ENCODE measurements around the gene CBL. TPM values are rescaled to one million over a fixed set of nuclear protein-coding genes. Genes with fewer than 3 reads are reported as not detected.

CBL gene
- total RNA-seq, 2 donors from 2014 or later = 29.1 to 50.5 TPM

- ATAC-seq = peak in 1 of 2 donors; percentile 48
These were observed 100.3 kb downstream of the CBL start for GRCh38 chr11:119306373-119306890.

GRCh38 chr11:119307219-119307618 lies 101.1 kb downstream of the CBL start:
- no peaks in the 10 kb centered on the region for H3K27me3 Mint-ChIP-seq
- H3K27ac Mint-ChIP-seq = no peak overlapping the region
- H3K4me1 Mint-ChIP-seq (ENCODE audit: low read depth in 2 of 2) = peaks cover 5 to 8% of the 10 kb centered on the region in 2 donors
- peaks cover 8% of the 10 kb centered on the region for H3K36me3 Mint-ChIP-seq
- DNase-seq (ENCODE audit: low spot score) (no peak), ATAC-seq (no peak)
- H3K9me3 Mint-ChIP-seq = no peaks in the 10 kb centered on the region
- no peak overlapping the region for H3K4me3 Mint-ChIP-seq

More at GRCh38 chr11:119306373-119306890, 100.3 kb downstream of the CBL start:
- DNase-seq (ENCODE audit: low spot score) = no peak
- H3K27ac Mint-ChIP-seq = peak overlapping the region; percentile 39 to 51
- no peak overlapping the region for H3K4me3 Mint-ChIP-seq
- peaks cover 5 to 8% of the 10 kb centered on the region in 2 donors for H3K4me1 Mint-ChIP-seq (ENCODE audit: low read depth in 2 of 2)
- peaks cover 8% of the 10 kb centered on the region for H3K36me3 Mint-ChIP-seq
- H3K27me3 Mint-ChIP-seq = no peaks in the 10 kb centered on the region
- H3K9me3 Mint-ChIP-seq = no peaks in the 10 kb centered on the region

GRCh38 chr11:119307974-119308373 lies 101.8 kb downstream of the CBL start:
- Mint-ChIP-seq H3K27ac (no peak overlapping the region), H3K4me1 (ENCODE audit: low read depth in 2 of 2) (peaks cover 5 to 8% of the 10 kb centered on the region in 2 donors), H3K36me3 (peaks cover 4% of the 10 kb centered on the region), H3K9me3 (no peaks in the 10 kb centered on the region), H3K27me3 (no peaks in the 10 kb centered on the region), H3K4me3 (no peak overlapping the region)
- ATAC-seq (no peak), DNase-seq (ENCODE audit: low spot score) (no peak)

GRCh38 chr11:119309411-119309810 lies 103.3 kb downstream of the CBL start:
- no peak for ATAC-seq

GRCh38 chr11:119309953-119310681 lies 104.0 kb downstream of the CBL start:
- ATAC-seq (no peak), DNase-seq (ENCODE audit: low spot score) (no peak)
- Mint-ChIP-seq H3K27ac (no peak overlapping the region), H3K9me3 (no peaks in the 10 kb centered on the region), H3K36me3 (peaks cover 3% of the 10 kb centered on the region), H3K4me3 (no peak overlapping the region), H3K27me3 (peaks cover 0 to 8% of the 10 kb centered on the region in 2 donors), H3K4me1 (ENCODE audit: low read depth in 2 of 2) (peaks cover 4 to 7% of the 10 kb centered on the region in 2 donors)

More at GRCh38 chr11:119309411-119309810, 103.3 kb downstream of the CBL start:
- no peaks in the 10 kb centered on the region for H3K9me3 Mint-ChIP-seq
- peaks cover 4% of the 10 kb centered on the region for H3K36me3 Mint-ChIP-seq
- peaks cover 0 to 3% of the 10 kb centered on the region in 2 donors for H3K27me3 Mint-ChIP-seq
- no peak overlapping the region for H3K4me3 Mint-ChIP-seq
- DNase-seq (ENCODE audit: low spot score) = no peak
- peaks cover 5 to 8% of the 10 kb centered on the region in 2 donors for H3K4me1 Mint-ChIP-seq (ENCODE audit: low read depth in 2 of 2)
- H3K27ac Mint-ChIP-seq = no peak overlapping the region

GRCh38 chr11:119310682-119311052 lies 104.5 kb downstream of the CBL start:
- DNase-seq (ENCODE audit: low spot score) (no peak), ATAC-seq (no peak)
- Mint-ChIP-seq H3K4me3 (no peak overlapping the region), H3K27ac (no peak overlapping the region), H3K27me3 (peaks cover 0 to 8% of the 10 kb centered on the region in 2 donors), H3K36me3 (no peaks in the 10 kb centered on the region), H3K9me3 (no peaks in the 10 kb centered on the region), H3K4me1 (ENCODE audit: low read depth in 2 of 2) (peaks cover 0 to 5% of the 10 kb centered on the region in 2 donors)

GRCh38 chr11:119314726-119315125 lies 108.6 kb downstream of the CBL start:
- H3K27me3 Mint-ChIP-seq = peaks cover 13 to 14% of the 10 kb centered on the region in 2 donors
- no peak overlapping the region for H3K27ac Mint-ChIP-seq
- no peak for DNase-seq (ENCODE audit: low spot score)
- H3K4me3 Mint-ChIP-seq = no peak overlapping the region
- H3K36me3 Mint-ChIP-seq = no peaks in the 10 kb centered on the region
- H3K9me3 Mint-ChIP-seq = no peaks in the 10 kb centered on the region
- peaks cover 6 to 14% of the 10 kb centered on the region in 2 donors for H3K4me1 Mint-ChIP-seq (ENCODE audit: low read depth in 2 of 2)
- ATAC-seq = no peak

GRCh38 chr11:119315131-119316015 lies 109.2 kb downstream of the CBL start:
- Mint-ChIP-seq H3K4me3 (no peak overlapping the region), H3K9me3 (no peaks in the 10 kb centered on the region), H3K27me3 (peaks cover 16 to 18% of the 10 kb centered on the region in 2 donors), H3K27ac (no peak overlapping the region), H3K4me1 (ENCODE audit: low read depth in 2 of 2) (peaks cover 9 to 17% of the 10 kb centered on the region in 2 donors), H3K36me3 (no peaks in the 10 kb centered on the region)
- ATAC-seq = peak in 1 of 2 donors; percentile 13
- DNase-seq (ENCODE audit: low spot score) = no peak

GRCh38 chr11:119316016-119316728 lies 110.0 kb downstream of the CBL start:
- H3K27ac Mint-ChIP-seq = no peak overlapping the region
- no peaks in the 10 kb centered on the region for H3K9me3 Mint-ChIP-seq
- DNase-seq (ENCODE audit: low spot score) = no peak
- ATAC-seq = no peak
- H3K4me3 Mint-ChIP-seq = no peak overlapping the region
- peaks cover 16 to 18% of the 10 kb centered on the region in 2 donors for H3K27me3 Mint-ChIP-seq
- peaks cover 9 to 17% of the 10 kb centered on the region in 2 donors for H3K4me1 Mint-ChIP-seq (ENCODE audit: low read depth in 2 of 2)
- H3K36me3 Mint-ChIP-seq = no peaks in the 10 kb centered on the region

- ATAC-seq (no peak), DNase-seq (ENCODE audit: low spot score) (no peak)
- no peak within 1 kb of the TSS for H3K4me3 Mint-ChIP-seq
- no peak within 1 kb of the TSS for H3K27ac Mint-ChIP-seq
- peaks cover 16 to 18% of the 10 kb centered on the region in 2 donors for H3K27me3 Mint-ChIP-seq
- H3K36me3 Mint-ChIP-seq = no peaks in the 10 kb centered on the region
- peaks cover 9 to 17% of the 10 kb centered on the region in 2 donors for H3K4me1 Mint-ChIP-seq (ENCODE audit: low read depth in 2 of 2)
- no peaks in the 10 kb centered on the region for H3K9me3 Mint-ChIP-seq
These were observed 110.8 kb downstream of the CBL start, which contains the start of gene MCAM for GRCh38 chr11:119316729-119317591. MCAM (minus strand) TSS chr11:119317130; CDS start chr11:119317101, 29 bp downstream.

- H3K36me3 Mint-ChIP-seq = no peaks in the 10 kb centered on the region
- no peak for DNase-seq (ENCODE audit: low spot score)
- H3K9me3 Mint-ChIP-seq = no peaks in the 10 kb centered on the region
- no peak overlapping the region for H3K27ac Mint-ChIP-seq
- H3K27me3 Mint-ChIP-seq = peaks cover 16 to 18% of the 10 kb centered on the region in 2 donors
- no peak for ATAC-seq
- H3K4me1 Mint-ChIP-seq (ENCODE audit: low read depth in 2 of 2) = peaks cover 12 to 22% of the 10 kb centered on the region in 2 donors
- H3K4me3 Mint-ChIP-seq = no peak overlapping the region
These were observed 111.6 kb downstream of the CBL start for GRCh38 chr11:119317592-119318239.

All from natural killer cell treated with Interleukin-12 subunit alpha and Interleukin-12 subunit beta and Interleukin-15 and Interleukin-18, amount 100 ng/mL, for 72 hours (primary cell).